GM23338 (cell line): ENCODE measurements around the gene CHMP4A. TPM values are rescaled to one million over a fixed set of nuclear protein-coding genes. Genes with fewer than 3 reads are reported as not detected.

Source experiments
- ATAC-seq: fragments of 200-7000 bp; cut with Tn5 transposase; 3 replicates; pipeline ENCODE4 v1.9.1; 2020
- DNase-seq: peaks from one replicate; pipeline ENCODE4 v3.0.0-alpha.2; 2015; ENCODE audit warnings: low spot score
- H2AFZ ChIP-seq: fragments of 200-600 bp; sonication (generic); 2 replicates; pipeline ENCODE4 v1.8.0; 2016; ENCODE audit warnings: antibody characterized with exemption, mild to moderate bottlenecking, moderate library complexity
- H3F3A ChIP-seq: fragments of 200-600 bp; sonication (generic); replicated peaks from 2 replicates; pipeline ENCODE4 v1.8.0; 2017; ENCODE audit warnings: antibody characterized with exemption, mixed run types, low read depth
- H3K27ac ChIP-seq: fragments of 200-600 bp; sonication (generic); 2 replicates; pipeline ENCODE4 v1.6.1; 2016; ENCODE audit warnings: low read depth
- H3K27me3 ChIP-seq: fragments of 200-600 bp; sonication (generic); 2 replicates; pipeline ENCODE4 v1.8.0; 2016; ENCODE audit warnings: mild to moderate bottlenecking, mixed run types, moderate library complexity; ENCODE audit not compliant: insufficient read depth
- H3K36me3 ChIP-seq: fragments of 200-600 bp; sonication (generic); 2 replicates; pipeline ENCODE4 v1.8.0; 2016; ENCODE audit warnings: mild to moderate bottlenecking; ENCODE audit not compliant: insufficient read depth
- H3K4me1 ChIP-seq: fragments of 200-600 bp; sonication (generic); 2 replicates; pipeline ENCODE4 v1.8.0; 2016; ENCODE audit warnings: mild to moderate bottlenecking, moderate library complexity; ENCODE audit not compliant: insufficient read depth
- H3K4me2 ChIP-seq: fragments of 200-600 bp; sonication (generic); 2 replicates; pipeline ENCODE4 v1.7.1; 2017; ENCODE audit warnings: mixed run types
- H3K4me3 ChIP-seq: fragments of 200-600 bp; sonication (generic); 2 replicates; pipeline ENCODE4 v1.6.1; 2016; ENCODE audit warnings: mixed run types
- H3K79me2 ChIP-seq: fragments of 200-600 bp; sonication (generic); replicated peaks from 2 replicates; pipeline ENCODE4 v1.8.0; 2017; ENCODE audit warnings: mild to moderate bottlenecking; ENCODE audit not compliant: insufficient read depth
- H3K9me2 ChIP-seq: fragments of 200-600 bp; sonication (generic); 2 replicates; pipeline ENCODE4 v1.8.0; 2017; ENCODE audit not compliant: insufficient read depth
- H4K20me1 ChIP-seq: fragments of 200-600 bp; sonication (generic); replicated peaks from 2 replicates; pipeline ENCODE4 v1.8.0; 2017; ENCODE audit warnings: mild to moderate bottlenecking; ENCODE audit not compliant: insufficient read depth
- H3K27ac Mint-ChIP-seq: 2 replicates; pipeline ENCODE4 v1.8.0; 2020; ENCODE audit warnings: inconsistent platforms, mild to moderate bottlenecking, moderate library complexity, mixed read lengths
- H3K27me3 Mint-ChIP-seq: 3 replicates; pipeline ENCODE4 v1.8.0; 2022; ENCODE audit warnings: low read depth, mild to moderate bottlenecking, moderate library complexity, mixed read lengths, inconsistent platforms; ENCODE audit not compliant: insufficient read depth, poor library complexity
- H3K36me3 Mint-ChIP-seq: 3 replicates; pipeline ENCODE4 v1.8.0; 2021; ENCODE audit warnings: low read depth, mild to moderate bottlenecking, inconsistent platforms, moderate library complexity, mixed read lengths
- H3K4me1 Mint-ChIP-seq: 3 replicates; pipeline ENCODE4 v1.8.0; 2020; ENCODE audit warnings: mild to moderate bottlenecking, inconsistent platforms, mixed read lengths
- H3K4me3 Mint-ChIP-seq: 3 replicates; pipeline ENCODE4 v1.8.0; 2021; ENCODE audit warnings: moderate library complexity, mild to moderate bottlenecking, inconsistent platforms, mixed read lengths
- H3K9me3 Mint-ChIP-seq: 3 replicates; pipeline ENCODE4 v1.8.0; 2020; ENCODE audit warnings: moderate library complexity, mild to moderate bottlenecking, inconsistent platforms, mixed read lengths
- CREB1 ChIP-seq: fragments of 250-450 bp; sonication (Bioruptor Pico); IDR thresholded peaks from 2 replicates; pipeline ENCODE4 v1.5.0; 2020; ENCODE audit warnings: low read depth, mild to moderate bottlenecking, moderate library complexity
- EZH2phosphoT487 ChIP-seq: fragments of 200-600 bp; sonication (generic); IDR thresholded peaks from one replicate; pipeline ENCODE4 v1.8.1; 2018; ENCODE audit warnings: antibody characterized with exemption; ENCODE audit not compliant: unreplicated experiment
- JUNB ChIP-seq: IDR thresholded peaks from one replicate; pipeline ENCODE4 v1.6.1; 2016; ENCODE audit warnings: antibody characterized with exemption; ENCODE audit not compliant: unreplicated experiment
- NANOG ChIP-seq: IDR thresholded peaks from 2 replicates; pipeline ENCODE4 v1.6.1; 2016; ENCODE audit warnings: antibody characterized with exemption, borderline replicate concordance
- POLR2AphosphoS5 ChIP-seq: IDR thresholded peaks from 2 replicates; pipeline ENCODE4 v1.6.1; 2016; ENCODE audit warnings: antibody characterized with exemption, low read depth
- STAT1 ChIP-seq: IDR thresholded peaks from one replicate; pipeline ENCODE4 v1.6.1; 2016; ENCODE audit warnings: antibody characterized with exemption; ENCODE audit not compliant: unreplicated experiment
- ZNF114 ChIP-seq: fragments of 250-450 bp; sonication (Bioruptor Pico); IDR thresholded peaks from 2 replicates; pipeline ENCODE4 v1.5.0; 2020; ENCODE audit warnings: mild to moderate bottlenecking, moderate library complexity
- ZNF331 ChIP-seq: fragments of 250-450 bp; sonication (Bioruptor Pico); IDR thresholded peaks from 2 replicates; pipeline ENCODE4 v1.5.0; 2020; ENCODE audit warnings: low read depth, mild to moderate bottlenecking, moderate library complexity
- polyA plus RNA-seq: library from polyadenylated mRNA; unstranded; fragments of >200 nt; fragmentation: Nextera tagmentation; extraction: Ambion mirVana; gene quantifications from 2 replicates; pipeline ENCODE4 v1.2.1, GENCODE V29; 2016
- total RNA-seq: library from RNA; depleted of rRNA; stranded (reverse); fragments of >200 nt; shearing (Covaris generic); gene quantifications from 2 replicates; pipeline ENCODE4 v1.2.3, GENCODE V29; 2014
- TF ChIP-seq, protein P1 (sequence below), 2 experiments: fragments of 200-600 bp in 1 of 2; sonication (generic) in 1 of 2; conservative IDR thresholded peaks; 2 replicates each; pipeline versions ENCODE4 v1.5.1 to v1.6.1; 2016 to 2017; ENCODE audit warnings: antibody characterized with exemption in 2 of 2, low read depth in 2 of 2, mild to moderate bottlenecking in 2 of 2, moderate library complexity in 1 of 2
- TF ChIP-seq, protein P2 (sequence below): IDR thresholded peaks from 2 replicates; pipeline ENCODE4 v1.6.1; 2016; ENCODE audit warnings: antibody characterized with exemption
- TF ChIP-seq, protein P3 (sequence below): IDR thresholded peaks from one replicate; pipeline ENCODE4 v1.6.1; 2018; ENCODE audit warnings: antibody characterized with exemption; ENCODE audit not compliant: unreplicated experiment

The CHMP4A gene
- total and polyA plus RNA-seq, 2 experiments from 2014 or later, result 19.3 to 36.9 TPM

GRCh38 chr14:24250354-24250753, 37.1 kb upstream of the CHMP4A start:
- ATAC-seq, result no peak
- Histone ChIP-seq H3K4me2 (no peak overlapping the region), H2AFZ (no peak overlapping the region), H3K79me2 (no peaks in the 10 kb centered on the region), H3F3A (no peaks in the 10 kb centered on the region), H3K4me1 (no peaks in the 10 kb centered on the region), H3K27ac (no peak overlapping the region), H3K36me3 (no peaks in the 10 kb centered on the region), H3K27me3 (no peaks in the 10 kb centered on the region), H3K4me3 (no peak overlapping the region), H4K20me1 (no peaks in the 10 kb centered on the region), H3K9me2 (no peaks in the 10 kb centered on the region)
- TF ChIP-seq POLR2AphosphoS5, result no peak
- TF ChIP-seq, protein P1, sequence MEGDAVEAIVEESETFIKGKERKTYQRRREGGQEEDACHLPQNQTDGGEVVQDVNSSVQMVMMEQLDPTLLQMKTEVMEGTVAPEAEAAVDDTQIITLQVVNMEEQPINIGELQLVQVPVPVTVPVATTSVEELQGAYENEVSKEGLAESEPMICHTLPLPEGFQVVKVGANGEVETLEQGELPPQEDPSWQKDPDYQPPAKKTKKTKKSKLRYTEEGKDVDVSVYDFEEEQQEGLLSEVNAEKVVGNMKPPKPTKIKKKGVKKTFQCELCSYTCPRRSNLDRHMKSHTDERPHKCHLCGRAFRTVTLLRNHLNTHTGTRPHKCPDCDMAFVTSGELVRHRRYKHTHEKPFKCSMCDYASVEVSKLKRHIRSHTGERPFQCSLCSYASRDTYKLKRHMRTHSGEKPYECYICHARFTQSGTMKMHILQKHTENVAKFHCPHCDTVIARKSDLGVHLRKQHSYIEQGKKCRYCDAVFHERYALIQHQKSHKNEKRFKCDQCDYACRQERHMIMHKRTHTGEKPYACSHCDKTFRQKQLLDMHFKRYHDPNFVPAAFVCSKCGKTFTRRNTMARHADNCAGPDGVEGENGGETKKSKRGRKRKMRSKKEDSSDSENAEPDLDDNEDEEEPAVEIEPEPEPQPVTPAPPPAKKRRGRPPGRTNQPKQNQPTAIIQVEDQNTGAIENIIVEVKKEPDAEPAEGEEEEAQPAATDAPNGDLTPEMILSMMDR (conservative IDR thresholded peaks at IDR 0.05; ENCODE audit: low read depth in 2 of 2), result no peak
- no peak for TF ChIP-seq STAT1
- TF ChIP-seq, protein P2, sequence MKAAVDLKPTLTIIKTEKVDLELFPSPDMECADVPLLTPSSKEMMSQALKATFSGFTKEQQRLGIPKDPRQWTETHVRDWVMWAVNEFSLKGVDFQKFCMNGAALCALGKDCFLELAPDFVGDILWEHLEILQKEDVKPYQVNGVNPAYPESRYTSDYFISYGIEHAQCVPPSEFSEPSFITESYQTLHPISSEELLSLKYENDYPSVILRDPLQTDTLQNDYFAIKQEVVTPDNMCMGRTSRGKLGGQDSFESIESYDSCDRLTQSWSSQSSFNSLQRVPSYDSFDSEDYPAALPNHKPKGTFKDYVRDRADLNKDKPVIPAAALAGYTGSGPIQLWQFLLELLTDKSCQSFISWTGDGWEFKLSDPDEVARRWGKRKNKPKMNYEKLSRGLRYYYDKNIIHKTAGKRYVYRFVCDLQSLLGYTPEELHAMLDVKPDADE, result no peak
- TF ChIP-seq EZH2phosphoT487, result no peak
- no peak for TF ChIP-seq ZNF114
- no peak overlapping the region for H3K27ac Mint-ChIP-seq
- no peaks in the 10 kb centered on the region for H3K9me3 Mint-ChIP-seq
- DNase-seq, result no peak
- H3K36me3 Mint-ChIP-seq, result no peaks in the 10 kb centered on the region
- H3K4me1 Mint-ChIP-seq, result no peaks in the 10 kb centered on the region
- H3K27me3 Mint-ChIP-seq, result peaks cover 8% of the 10 kb centered on the region
- H3K4me3 Mint-ChIP-seq, result no peak overlapping the region

DNA sequence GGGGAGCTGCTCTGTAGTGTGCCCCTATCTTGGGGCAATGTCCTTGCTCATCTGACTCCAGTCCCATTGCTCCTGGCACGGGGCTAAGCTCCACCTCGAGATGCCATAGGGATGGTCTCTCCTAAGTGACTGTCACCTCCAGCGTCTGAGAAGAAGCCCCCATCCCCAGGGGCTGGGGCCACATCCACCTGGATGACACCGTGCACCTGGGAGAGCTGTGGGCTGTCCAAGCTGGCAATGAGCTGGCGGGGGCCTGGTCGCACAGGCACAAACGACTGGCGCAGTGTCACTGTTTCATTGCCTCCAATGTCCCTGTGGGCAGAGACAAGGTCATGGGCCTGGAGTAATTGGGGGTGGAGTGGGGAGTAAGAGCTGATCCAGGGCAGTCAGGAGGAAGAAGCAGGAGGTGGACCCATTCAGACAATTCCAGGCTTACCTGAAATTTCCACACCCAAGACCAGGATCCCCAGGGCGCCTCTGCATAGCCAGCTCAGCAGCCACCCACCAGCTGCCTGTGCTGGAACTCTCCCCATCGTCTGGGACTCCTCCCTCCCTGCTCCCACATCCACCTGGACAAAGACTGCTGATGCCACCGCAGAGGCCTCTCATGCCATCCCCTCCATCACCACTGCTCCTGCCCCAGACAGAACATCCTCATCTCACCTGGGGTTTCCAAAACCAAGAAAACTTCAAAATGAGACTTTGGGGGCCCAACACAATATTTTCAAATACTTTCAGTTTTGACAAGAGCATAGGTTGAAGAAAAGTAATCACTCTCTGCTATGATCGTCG, 36.1 kb upstream of the CHMP4A start:
- Histone ChIP-seq H3K4me3 (no peak overlapping the region), H3K4me2 (no peak overlapping the region), H3K27me3 (no peaks in the 10 kb centered on the region), H4K20me1 (no peaks in the 10 kb centered on the region), H3K36me3 (no peaks in the 10 kb centered on the region), H2AFZ (no peak overlapping the region), H3K79me2 (no peaks in the 10 kb centered on the region), H3K27ac (no peak overlapping the region), H3K4me1 (no peaks in the 10 kb centered on the region), H3K9me2 (no peaks in the 10 kb centered on the region), H3F3A (no peaks in the 10 kb centered on the region)
- H3K4me1 Mint-ChIP-seq, result peaks cover 2% of the 10 kb centered on the region; the same call in 1 of the 3 replicates
- TF ChIP-seq STAT1, result no peak
- TF ChIP-seq, protein P3, sequence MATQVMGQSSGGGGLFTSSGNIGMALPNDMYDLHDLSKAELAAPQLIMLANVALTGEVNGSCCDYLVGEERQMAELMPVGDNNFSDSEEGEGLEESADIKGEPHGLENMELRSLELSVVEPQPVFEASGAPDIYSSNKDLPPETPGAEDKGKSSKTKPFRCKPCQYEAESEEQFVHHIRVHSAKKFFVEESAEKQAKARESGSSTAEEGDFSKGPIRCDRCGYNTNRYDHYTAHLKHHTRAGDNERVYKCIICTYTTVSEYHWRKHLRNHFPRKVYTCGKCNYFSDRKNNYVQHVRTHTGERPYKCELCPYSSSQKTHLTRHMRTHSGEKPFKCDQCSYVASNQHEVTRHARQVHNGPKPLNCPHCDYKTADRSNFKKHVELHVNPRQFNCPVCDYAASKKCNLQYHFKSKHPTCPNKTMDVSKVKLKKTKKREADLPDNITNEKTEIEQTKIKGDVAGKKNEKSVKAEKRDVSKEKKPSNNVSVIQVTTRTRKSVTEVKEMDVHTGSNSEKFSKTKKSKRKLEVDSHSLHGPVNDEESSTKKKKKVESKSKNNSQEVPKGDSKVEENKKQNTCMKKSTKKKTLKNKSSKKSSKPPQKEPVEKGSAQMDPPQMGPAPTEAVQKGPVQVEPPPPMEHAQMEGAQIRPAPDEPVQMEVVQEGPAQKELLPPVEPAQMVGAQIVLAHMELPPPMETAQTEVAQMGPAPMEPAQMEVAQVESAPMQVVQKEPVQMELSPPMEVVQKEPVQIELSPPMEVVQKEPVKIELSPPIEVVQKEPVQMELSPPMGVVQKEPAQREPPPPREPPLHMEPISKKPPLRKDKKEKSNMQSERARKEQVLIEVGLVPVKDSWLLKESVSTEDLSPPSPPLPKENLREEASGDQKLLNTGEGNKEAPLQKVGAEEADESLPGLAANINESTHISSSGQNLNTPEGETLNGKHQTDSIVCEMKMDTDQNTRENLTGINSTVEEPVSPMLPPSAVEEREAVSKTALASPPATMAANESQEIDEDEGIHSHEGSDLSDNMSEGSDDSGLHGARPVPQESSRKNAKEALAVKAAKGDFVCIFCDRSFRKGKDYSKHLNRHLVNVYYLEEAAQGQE, result no peak
- no peak for TF ChIP-seq POLR2AphosphoS5
- no peak for TF ChIP-seq CREB1 (CRISPR knock-in tag)
- TF ChIP-seq JUNB, result no peak
- no peak for TF ChIP-seq ZNF331 (CRISPR knock-in tag)
- TF ChIP-seq NANOG, result no peak
- TF ChIP-seq, protein P2, result no peak
- H3K9me3 Mint-ChIP-seq, result no peaks in the 10 kb centered on the region
- no peak overlapping the region for H3K4me3 Mint-ChIP-seq
- DNase-seq (no peak), ATAC-seq (no peak)
- no peak overlapping the region for H3K27ac Mint-ChIP-seq
- H3K36me3 Mint-ChIP-seq, result no peaks in the 10 kb centered on the region
- peaks cover 6% of the 10 kb centered on the region for H3K27me3 Mint-ChIP-seq
